ENCODE data around the gene ISG20. TPM values are rescaled to one million over a fixed set of nuclear protein-coding genes. Genes with fewer than 3 reads are reported as not detected.

ISG20 gene
- total RNA-seq, 1 donor from 2014 or later: 87.1 TPM

DNA sequence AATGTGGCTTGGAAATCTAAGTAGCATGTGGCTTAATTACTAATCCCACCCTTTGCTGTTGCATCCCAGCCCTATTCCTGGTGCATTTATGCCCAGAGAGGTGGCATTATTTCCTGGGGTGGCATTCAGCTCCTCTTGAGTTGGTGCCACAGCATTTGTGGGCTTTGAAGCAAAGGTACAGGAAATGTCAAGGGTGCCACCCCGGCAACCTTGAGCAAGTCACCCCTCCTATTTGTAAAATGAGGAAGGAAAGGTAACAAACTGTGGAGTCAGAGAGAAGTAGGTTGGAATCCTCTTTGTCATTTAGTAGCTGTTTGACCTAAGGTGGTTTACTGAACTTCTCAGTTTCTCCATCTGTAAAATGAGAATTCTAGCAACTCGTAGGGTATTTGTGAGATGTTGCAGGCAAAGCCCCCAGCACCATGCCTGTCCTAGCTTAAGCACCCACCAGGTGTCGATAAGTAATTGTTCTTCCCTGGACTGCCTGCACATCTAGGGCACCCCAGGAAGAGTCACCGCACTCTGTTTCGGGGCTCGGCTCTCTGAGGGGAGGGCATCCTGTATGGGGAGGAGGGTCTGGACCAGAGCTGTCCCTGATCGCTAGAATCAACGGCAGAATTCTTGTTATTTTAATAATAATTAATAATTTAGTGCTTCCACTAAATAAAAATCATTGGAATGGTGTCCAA lies 17.1 kb downstream of the ISG20 start:
- intact Hi-C loops (cut with micrococcal nuclease): loop anchor here (1.0 to 5.0 kb wide), 3 partner anchors 9 to 46 kb away; no protein-coding TSS in a partner anchor

DNA sequence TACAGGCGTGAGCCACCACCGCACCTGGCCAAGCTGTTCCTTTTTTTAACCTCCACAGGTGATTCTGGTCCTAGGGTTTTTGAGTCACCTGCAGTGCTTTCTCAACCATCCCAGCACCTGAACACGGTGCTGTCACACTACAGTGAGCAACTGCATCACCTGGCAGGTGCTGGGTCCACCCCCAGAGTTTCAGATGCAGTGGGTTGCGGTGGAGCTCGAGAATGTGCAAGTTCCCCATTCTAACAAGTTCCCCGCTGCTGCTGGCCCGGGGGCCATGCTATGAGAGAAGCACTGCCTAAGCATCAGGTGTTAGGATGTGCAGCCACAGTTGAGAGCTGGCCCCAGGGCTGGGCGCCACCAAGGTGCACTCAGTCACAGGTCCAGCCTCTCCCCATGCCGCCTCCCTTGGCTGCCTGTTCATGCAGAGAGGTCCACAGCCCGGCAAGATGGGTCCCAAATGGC lies 18.0 kb downstream of the ISG20 start:
- intact Hi-C loops (cut with micrococcal nuclease): loop anchor here (1.0 to 5.0 kb wide), 4 partner anchors 9 to 178 kb away; no protein-coding TSS in a partner anchor
- TF ChIP-seq, protein P1, sequence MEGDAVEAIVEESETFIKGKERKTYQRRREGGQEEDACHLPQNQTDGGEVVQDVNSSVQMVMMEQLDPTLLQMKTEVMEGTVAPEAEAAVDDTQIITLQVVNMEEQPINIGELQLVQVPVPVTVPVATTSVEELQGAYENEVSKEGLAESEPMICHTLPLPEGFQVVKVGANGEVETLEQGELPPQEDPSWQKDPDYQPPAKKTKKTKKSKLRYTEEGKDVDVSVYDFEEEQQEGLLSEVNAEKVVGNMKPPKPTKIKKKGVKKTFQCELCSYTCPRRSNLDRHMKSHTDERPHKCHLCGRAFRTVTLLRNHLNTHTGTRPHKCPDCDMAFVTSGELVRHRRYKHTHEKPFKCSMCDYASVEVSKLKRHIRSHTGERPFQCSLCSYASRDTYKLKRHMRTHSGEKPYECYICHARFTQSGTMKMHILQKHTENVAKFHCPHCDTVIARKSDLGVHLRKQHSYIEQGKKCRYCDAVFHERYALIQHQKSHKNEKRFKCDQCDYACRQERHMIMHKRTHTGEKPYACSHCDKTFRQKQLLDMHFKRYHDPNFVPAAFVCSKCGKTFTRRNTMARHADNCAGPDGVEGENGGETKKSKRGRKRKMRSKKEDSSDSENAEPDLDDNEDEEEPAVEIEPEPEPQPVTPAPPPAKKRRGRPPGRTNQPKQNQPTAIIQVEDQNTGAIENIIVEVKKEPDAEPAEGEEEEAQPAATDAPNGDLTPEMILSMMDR (IDR thresholded peaks at IDR 0.05): no peak
- ChIA-PET CTCF (interaction anchor here (0.9 to 9.3 kb wide), 6 partner anchors 11 to 177 kb away, joined by 3 to 79 read pairs (median 4); no protein-coding TSS in a partner anchor), POLR2A (interaction anchor here (0.6 to 4.7 kb wide), 10 partner anchors 9 to 431 kb away, joined by 3 to 42 read pairs (median 4); partner anchors contain the start of genes ABHD2, AEN, MRPL46 and MRPS11)
- Mint-ChIP-seq H3K9me3 (no peaks in the 10 kb centered on the region), H3K36me3 (ENCODE audit: low read depth) (peaks cover 23% of the 10 kb centered on the region), H3K27me3 (no peaks in the 10 kb centered on the region), H3K27ac (peak overlapping the region; percentile 94), H3K4me1 (peaks cover 79% of the 10 kb centered on the region), H3K4me3 (peak overlapping the region; percentile 68)
- ATAC-seq (ENCODE audit: low read depth) (peak; percentile 87), DNase-seq (peak; percentile 59)

More for the DNA sequence above, 17.1 kb downstream of the ISG20 start:
- POLR2A ChIA-PET: interaction anchor here (1.2 to 4.7 kb wide), 5 partner anchors 9 to 432 kb away, joined by 5 to 42 read pairs (median 14); partner anchors contain the start of genes ABHD2 and AEN
- DNase-seq (peak; percentile 14), ATAC-seq (ENCODE audit: low read depth) (no peak)
- Mint-ChIP-seq H3K4me1 (peaks cover 86% of the 10 kb centered on the region), H3K9me3 (no peaks in the 10 kb centered on the region), H3K4me3 (no peak overlapping the region), H3K27ac (peak overlapping the region; percentile 80), H3K36me3 (ENCODE audit: low read depth) (peaks cover 27% of the 10 kb centered on the region), H3K27me3 (no peaks in the 10 kb centered on the region)
- TF ChIP-seq, protein P1 (IDR thresholded peaks at IDR 0.05): no peak
- CTCF ChIA-PET: interaction anchor here (1.1 to 9.3 kb wide), 5 partner anchors 9 to 32 kb away, joined by 3 to 79 read pairs (median 4); no protein-coding TSS in a partner anchor

DNA sequence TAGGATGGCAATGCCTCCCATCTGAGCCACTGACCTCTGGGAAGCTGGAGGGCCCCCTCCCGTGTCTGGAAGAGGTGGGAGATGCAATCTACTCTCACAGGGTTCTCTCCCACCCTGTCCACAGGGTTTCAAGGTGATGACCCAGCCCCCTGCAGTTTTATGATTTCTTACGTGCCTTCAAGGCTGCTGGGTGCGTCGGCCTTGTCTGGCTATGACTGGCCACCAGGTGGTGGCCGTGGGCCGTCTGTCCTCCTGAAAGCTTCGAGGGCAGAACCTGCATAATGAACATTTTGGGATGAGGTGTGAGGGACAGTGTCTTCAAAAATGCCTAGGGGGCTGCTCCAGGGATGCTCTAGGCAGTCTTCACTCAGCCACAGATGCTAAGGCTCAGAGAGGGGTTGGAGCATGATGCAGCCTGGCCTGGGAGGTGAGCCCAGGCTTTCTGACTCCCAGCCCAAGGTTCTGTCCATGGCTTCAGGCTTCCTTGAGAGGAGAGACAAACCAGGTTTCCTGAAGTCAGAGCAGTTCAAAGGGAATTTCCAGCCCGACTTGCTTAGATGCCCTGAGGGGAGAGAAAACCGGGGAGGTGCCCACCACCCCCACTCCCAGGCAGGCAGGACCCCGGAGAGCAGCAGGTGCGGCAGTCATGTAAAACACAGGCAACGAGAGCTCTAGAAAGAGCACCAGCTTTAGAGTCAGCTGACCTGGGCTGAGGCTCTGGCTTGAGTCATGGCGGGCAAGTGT lies 18.7 kb downstream of the ISG20 start:
- POLR2A ChIA-PET: interaction anchor here (0.6 to 4.7 kb wide), 10 partner anchors 9 to 431 kb away, joined by 3 to 42 read pairs (median 4); partner anchors contain the start of genes ABHD2, AEN, MRPL46 and MRPS11
- H3K4me3 Mint-ChIP-seq: no peak overlapping the region

GRCh38 chr15:88658070-88658965 lies 19.5 kb downstream of the ISG20 start:
- DNase-seq (no peak), ATAC-seq (ENCODE audit: low read depth) (no peak)
- ChIA-PET POLR2A (interaction anchor here (1.2 to 4.7 kb wide), 6 partner anchors 9 to 191 kb away, joined by 3 to 42 read pairs (median 6); partner anchors contain the start of genes AEN, MRPL46 and MRPS11), CTCF (interaction anchor here (0.7 to 9.3 kb wide), 3 partner anchors 10 to 34 kb away, joined by 3 to 79 read pairs (median 11); no protein-coding TSS in a partner anchor)
- H3K9me3 Mint-ChIP-seq: no peaks in the 10 kb centered on the region
- peak overlapping the region; percentile 53 for H3K4me3 Mint-ChIP-seq
- H3K27me3 Mint-ChIP-seq: no peaks in the 10 kb centered on the region
- H3K27ac Mint-ChIP-seq: peak overlapping the region; percentile 94
- intact Hi-C loops (cut with micrococcal nuclease): loop anchor here (5.0 kb wide), 1 partner anchor 44 kb away; no protein-coding TSS in a partner anchor
- TF ChIP-seq, protein P1 (IDR thresholded peaks at IDR 0.05): no peak
- H3K36me3 Mint-ChIP-seq (ENCODE audit: low read depth): peaks cover 12% of the 10 kb centered on the region
- peaks cover 67% of the 10 kb centered on the region for H3K4me1 Mint-ChIP-seq

More for the DNA sequence above, 18.7 kb downstream of the ISG20 start:
- CTCF ChIA-PET: interaction anchor here (0.7 to 9.3 kb wide), 7 partner anchors 10 to 177 kb away, joined by 3 to 79 read pairs (median 3); no protein-coding TSS in a partner anchor
- Mint-ChIP-seq H3K4me1 (peaks cover 75% of the 10 kb centered on the region), H3K9me3 (no peaks in the 10 kb centered on the region), H3K27ac (peak overlapping the region; percentile 94), H3K27me3 (no peaks in the 10 kb centered on the region), H3K36me3 (ENCODE audit: low read depth) (peaks cover 20% of the 10 kb centered on the region)
- TF ChIP-seq, protein P1 (IDR thresholded peaks at IDR 0.05): no peak
- peak; percentile 7 for ATAC-seq (ENCODE audit: low read depth)
- no peak for DNase-seq
- intact Hi-C loops (cut with micrococcal nuclease): loop anchor here (1.0 to 5.0 kb wide), 3 partner anchors 33 to 177 kb away; no protein-coding TSS in a partner anchor
